Islet of Langerhans (tissue), 1 donor: ENCODE data around the gene PTP4A2.
"Not testable (repeated sequence)": the region's sequence is repeated elsewhere in the genome, so short reads cannot be mapped to it uniquely, and the experiment has no call there.

ENCODE experiments used
- FAIRE-seq: peaks from one replicate; lab custom pipeline; 2011; peaks lifted over from hg19 to GRCh38; lab: Jason Lieb, UNC

Gene PTP4A2

GRCh38 chr1:31924839-31925238 is 13.3 kb downstream of the PTP4A2 start:
- FAIRE-seq, result no peak

GRCh38 chr1:31923901-31924535 is 14.2 kb downstream of the PTP4A2 start:
- no peak for FAIRE-seq

GRCh38 chr1:31920956-31921355 is 17.2 kb downstream of the PTP4A2 start:
- FAIRE-seq, result no peak

GRCh38 chr1:31919591-31919990 is 18.6 kb downstream of the PTP4A2 start:
- FAIRE-seq, result no peak

- no peak for FAIRE-seq
Measured at GRCh38 chr1:31915438-31915837, 22.7 kb downstream of the PTP4A2 start.

GRCh38 chr1:31913968-31914367 is 24.2 kb downstream of the PTP4A2 start:
- no peak for FAIRE-seq

GRCh38 chr1:31912839-31913239 is 25.3 kb downstream of the PTP4A2 start:
- no peak for FAIRE-seq

GRCh38 chr1:31911994-31912780 is 26.0 kb downstream of the PTP4A2 start:
- FAIRE-seq, result no peak

GRCh38 chr1:31910933-31911332 is 27.2 kb downstream of the PTP4A2 start:
- FAIRE-seq, result no peak

- FAIRE-seq, result no peak
Measured at GRCh38 chr1:31909691-31910090, 28.5 kb downstream of the PTP4A2 start.

GRCh38 chr1:31906557-31906956 is 31.6 kb downstream of the PTP4A2 start:
- no peak for FAIRE-seq

- FAIRE-seq, result no peak
Measured at GRCh38 chr1:31905681-31906080, 32.5 kb downstream of the PTP4A2 start.

- no peak for FAIRE-seq
Measured at GRCh38 chr1:31905093-31905509, 33.1 kb downstream of the PTP4A2 start.

- FAIRE-seq, result no peak
Measured at GRCh38 chr1:31904339-31905092, 33.7 kb downstream of the PTP4A2 start.

- FAIRE-seq, result no peak
Measured at GRCh38 chr1:31902510-31902860, 35.7 kb downstream of the PTP4A2 start.

- no peak for FAIRE-seq
Measured at GRCh38 chr1:31901838-31902509, 36.2 kb downstream of the PTP4A2 start.

- FAIRE-seq, result no peak
Measured at GRCh38 chr1:31900790-31901189, 37.4 kb downstream of the PTP4A2 start.

GRCh38 chr1:31897526-31898100 is 40.6 kb downstream of the PTP4A2 start:
- FAIRE-seq, result no peak

- not testable (repeated sequence) for FAIRE-seq
Measured at GRCh38 chr1:31895474-31896198, 42.5 kb downstream of the PTP4A2 start.

GRCh38 chr1:31891280-31891679 is 46.9 kb downstream of the PTP4A2 start:
- no peak for FAIRE-seq

GRCh38 chr1:31888291-31888690 is 49.9 kb downstream of the PTP4A2 start:
- FAIRE-seq, result no peak

GRCh38 chr1:31886866-31887265 is 51.3 kb downstream of the PTP4A2 start:
- no peak for FAIRE-seq
